GM20431 (cell line): ENCODE data around the gene NRAS.

ENCODE experiments used
- in situ Hi-C: fragments of 300-500 bp; cut with MseI, MboI; formaldehyde crosslinking; loops from one replicate; pipeline ENCODE4 v1.15.0; 2020; ENCODE audit warnings: low sequenced_read_pairs; ENCODE audit not compliant: unreplicated experiment

Gene NRAS

DNA sequence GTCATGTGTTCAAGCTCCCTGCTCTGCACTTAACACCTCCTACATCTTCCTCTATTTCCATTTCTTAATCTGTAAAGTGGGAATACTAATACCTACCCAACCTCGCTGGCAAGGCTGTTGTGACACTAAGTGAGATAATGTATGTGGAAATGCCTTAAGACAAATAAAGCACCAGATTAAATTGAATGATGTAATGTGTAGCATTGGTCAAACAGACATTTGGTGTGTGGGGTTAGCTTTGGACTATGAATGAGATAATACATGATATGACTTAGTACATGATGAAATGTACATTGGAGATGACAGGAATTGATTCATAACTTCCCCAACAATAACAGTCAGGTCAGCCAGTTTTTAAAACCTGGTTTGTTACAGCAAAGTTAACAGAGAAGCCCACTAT, 26.4 kb downstream of the NRAS start:
- in situ Hi-C loops = no loop called here

DNA sequence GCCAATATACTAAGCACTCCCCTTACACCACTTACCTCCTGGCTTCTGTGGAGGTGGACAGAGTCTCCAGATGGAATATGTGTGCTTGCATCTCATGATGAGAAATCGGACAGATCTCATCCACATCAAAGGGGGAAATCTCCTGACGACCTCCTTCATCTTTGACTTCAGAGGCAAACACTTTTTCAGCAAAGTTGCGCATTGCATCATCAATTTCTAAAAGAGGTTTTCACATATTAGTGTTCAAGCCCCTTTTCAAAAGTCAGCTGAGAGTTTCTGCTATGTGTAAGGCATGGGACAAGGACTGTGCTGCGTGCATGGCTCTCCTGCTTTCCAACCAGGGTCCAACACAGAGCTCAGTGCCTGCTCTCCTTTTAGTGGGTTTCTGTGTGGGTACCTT, 28.0 kb downstream of the NRAS start:
- in situ Hi-C loops = no loop called here

DNA sequence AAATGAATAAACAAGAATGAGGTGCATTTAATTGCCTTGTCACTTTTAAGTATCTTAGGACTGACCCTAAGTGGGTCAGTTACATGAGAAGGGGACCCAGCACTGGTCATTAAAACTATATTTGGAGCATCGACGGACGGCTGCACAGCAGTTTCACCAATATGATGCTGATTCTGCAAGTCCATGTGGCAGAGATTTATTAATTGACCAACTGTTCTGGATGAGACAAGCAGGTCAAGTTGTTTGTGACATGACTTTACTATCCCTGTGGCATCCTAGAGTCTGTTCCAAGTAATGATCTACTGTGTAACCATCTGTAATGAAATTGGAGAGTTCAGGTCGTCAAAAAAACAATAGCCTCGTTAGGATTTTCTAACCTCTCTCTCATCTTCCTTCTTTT, 30.7 kb downstream of the NRAS start:
- in situ Hi-C loops = no loop called here

DNA sequence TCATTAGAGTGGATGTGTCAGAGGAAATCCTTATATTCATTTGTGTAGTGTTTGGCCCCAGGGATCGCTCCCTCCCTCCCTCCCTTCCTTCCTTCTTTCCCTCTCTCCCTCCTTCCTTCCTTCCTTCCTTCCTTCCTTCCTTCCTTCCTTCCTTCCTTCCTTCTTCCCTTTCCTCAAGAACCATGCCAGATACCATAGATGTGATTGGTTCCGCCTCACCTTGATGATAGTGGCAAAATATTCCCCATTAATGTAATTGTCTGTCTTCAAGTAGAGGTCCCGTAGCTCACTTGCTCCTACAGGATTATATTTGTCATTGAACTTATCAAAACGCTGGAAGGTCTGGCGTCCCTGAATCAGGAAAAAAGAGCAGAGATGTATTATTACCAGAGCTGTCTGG, 38.9 kb downstream of the NRAS start:
- in situ Hi-C loops = no loop called here

DNA sequence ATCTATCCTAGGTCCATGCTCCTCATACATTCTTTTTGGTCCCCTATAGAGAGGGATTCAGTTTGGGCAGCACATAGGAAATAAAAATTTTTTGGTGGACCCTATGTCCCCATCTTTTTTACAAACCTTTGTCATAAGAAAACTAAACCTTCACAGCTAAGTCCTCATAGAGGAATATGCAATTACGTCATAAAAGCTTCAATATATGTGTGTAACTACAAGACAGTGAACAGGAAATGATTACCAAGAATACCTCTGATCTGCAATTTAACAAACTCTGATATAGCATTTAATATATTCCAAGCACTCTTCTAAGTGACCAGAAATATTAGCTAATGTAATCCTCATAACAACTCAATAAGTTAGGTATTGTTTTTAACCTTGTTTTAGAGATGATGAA, 40.5 kb downstream of the NRAS start:
- in situ Hi-C loops = no loop called here

DNA sequence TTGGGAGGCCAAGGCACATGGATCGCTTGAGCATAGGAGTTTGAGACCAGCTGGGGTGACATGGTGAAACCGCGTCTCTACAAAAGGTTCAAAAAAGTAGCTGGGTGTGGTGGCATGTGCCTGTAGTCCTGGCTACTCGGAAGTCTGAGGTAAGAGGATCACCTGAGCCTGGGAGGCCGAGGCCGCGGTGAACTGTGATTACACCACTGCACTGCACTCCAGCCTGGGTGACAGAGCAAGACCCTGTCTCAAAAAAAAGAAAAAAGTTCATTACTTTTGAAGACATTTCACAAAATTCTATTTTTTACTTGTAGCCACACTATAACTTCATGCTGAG, 44.7 kb downstream of the NRAS start:
- in situ Hi-C loops = no loop called here

DNA sequence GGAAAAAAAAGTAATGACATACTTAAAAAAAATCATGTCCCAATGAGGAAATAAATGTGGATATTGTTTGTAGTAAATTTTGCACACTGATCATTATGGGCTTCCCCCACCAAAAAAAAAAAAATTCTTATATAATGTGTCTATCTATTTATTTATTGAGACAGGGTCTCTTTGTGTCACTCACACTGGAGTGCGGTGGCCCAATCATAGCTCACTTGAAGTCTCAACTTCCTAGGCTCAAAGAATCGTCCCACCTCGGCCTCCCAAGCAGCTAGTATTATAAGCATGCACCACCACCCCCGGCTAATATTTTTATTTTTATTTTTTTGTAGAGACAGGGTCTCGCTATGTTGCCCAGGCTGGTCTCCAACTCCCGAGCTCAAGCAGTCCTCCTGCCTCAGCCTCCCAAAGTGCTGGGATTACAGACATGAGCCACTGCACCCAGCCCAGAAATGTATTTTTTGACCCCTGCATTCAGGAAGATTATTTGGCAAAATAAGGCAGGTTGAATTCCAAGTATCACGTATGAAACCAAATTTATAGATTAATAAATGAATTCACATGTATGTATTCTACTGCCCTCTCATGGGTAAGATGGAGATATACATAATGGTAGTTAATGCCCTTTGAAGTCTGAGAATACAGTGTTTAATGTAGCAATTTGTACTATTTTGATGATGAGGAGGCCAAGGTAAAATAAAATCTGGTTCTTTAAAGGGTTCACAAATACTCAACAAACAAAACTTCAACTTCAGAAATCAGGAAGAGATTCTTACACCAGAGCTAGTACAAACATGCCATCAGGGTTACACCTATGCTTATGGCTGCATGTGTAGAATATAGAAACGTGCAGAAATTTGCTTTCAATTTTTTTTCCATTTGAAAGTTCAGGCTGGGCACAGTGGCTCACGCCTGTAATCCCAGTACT, 45.3 kb downstream of the NRAS start:
- in situ Hi-C loops = no loop called here

DNA sequence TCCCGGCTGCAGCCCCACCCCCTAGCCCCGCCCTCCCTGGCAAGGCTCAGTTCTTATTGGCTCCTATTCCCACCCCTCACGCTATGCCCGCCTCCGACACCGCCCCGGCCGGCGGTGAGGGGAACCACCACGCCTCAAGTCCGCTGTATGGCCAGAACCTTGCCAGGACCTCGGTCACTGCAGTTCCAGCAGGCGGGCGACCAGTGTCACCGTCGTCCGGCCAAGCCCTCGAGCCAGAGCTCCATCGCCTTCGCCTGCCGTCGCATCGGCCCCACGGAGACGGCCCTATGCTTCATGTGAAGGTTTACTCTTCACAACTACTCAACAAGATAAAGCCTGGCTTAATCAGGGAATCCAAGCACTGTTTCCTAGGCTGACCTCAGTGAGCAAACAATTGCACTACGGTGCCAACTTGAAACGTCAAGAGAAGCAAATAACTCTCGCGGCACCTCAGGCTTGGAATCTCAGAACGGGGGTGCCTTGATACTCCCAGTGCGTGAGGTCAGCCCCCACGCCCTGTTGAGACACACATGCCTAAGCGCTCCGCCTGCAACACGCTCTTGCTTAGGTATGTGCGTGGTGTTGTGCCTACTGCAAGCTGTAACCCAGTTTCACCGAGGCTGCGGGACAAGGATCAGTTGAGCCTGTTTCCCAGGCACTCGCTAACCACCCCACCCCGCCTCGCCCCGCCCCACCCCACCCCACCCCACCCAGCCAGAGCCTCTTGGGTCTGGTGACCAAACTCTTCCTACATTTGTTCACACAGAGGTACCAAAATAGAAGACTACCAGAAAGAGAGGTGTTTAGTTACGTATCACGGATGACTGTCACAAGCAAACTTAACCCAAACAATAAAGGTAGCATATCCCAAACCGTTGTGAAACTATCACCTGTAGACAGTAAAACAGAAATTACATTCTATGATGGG, 46.2 kb downstream of the NRAS start:
- in situ Hi-C loops = no loop called here

DNA sequence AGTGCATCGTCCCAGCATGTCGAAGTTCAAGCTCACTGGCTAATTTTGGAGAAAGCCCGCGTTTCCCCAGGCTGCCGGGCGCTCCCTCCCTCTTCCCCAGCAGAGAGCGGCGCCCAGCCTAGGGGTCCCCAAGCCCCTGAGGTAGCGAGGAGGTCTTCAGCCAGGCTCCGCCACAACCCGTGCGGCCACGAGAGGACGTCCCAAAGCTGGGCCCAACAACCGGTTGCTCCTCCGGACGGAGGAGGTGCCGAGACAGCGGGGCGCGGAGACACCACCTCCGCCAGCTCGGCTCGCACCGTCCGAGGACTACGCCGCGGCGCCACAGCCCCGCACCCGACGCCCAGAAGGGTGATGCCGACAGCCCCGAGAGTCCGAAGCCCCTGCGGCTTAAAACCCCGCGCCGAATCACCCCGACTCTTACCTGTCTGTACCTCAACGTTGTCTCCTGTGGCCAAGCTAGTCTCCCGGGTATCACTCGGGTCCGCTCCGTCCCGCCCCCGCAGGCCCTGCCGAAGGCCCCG, 46.9 kb downstream of the NRAS start, which contains the start of gene DENND2C:
Gene DENND2C (minus strand): TSS at position 488 of the 521 bp plus-strand sequence. CDS start 44,065 bp downstream, outside the sequence.
- in situ Hi-C loops = no loop called here

DNA sequence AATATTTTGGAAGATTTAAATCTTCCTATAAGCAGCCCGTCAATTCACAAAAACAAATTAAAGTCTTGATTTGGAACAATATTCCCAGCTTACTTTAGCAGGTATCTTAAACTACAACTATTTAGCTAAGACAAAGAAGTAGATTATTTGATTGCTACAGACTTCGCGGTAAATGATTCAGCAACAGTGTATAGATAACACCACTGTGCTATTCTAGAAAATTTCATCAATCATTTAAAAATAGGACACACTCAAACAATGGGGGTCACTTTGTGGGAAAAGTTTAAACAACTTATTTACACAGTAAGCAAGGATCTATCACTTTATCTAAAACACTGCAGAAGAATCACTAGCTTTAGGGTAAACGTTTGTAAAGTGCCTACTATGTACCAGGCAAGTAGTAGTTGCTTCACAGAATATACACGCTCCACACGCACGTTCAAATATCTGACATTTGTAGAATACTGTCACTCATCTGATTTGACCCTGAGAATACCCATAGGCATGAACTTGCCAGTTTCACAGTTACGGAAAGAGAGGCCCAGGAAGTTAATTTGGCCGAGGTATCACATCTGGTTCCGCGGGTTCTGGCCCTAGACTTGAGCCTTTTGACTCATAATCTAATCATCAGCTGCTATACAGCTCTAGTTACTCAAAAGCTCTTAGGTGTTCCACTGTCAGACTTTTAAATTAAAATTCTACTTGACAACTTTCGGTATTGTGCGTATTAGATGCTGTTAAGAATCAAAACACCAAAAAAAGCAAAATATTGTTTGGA, 47.6 kb downstream of the NRAS start:
- in situ Hi-C loops = no loop called here

DNA sequence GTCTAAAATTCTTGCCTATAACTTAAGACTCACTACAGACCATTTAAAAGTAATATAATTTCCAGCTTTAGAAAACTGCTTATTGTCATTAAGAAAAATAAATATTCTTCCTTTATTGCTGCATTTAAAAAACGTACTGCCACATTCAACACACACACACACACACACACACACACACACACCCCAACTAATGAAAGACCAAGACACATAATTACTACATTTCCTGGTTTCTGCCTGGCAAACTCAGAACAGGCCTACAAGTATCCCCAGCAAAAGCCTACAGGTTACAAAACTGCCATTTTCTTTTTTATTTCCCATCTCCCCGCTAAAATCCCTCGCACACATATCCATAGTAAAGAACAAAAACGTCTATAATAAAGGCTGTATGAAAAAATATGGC, 48.2 kb downstream of the NRAS start:
- in situ Hi-C loops = no loop called here

DNA sequence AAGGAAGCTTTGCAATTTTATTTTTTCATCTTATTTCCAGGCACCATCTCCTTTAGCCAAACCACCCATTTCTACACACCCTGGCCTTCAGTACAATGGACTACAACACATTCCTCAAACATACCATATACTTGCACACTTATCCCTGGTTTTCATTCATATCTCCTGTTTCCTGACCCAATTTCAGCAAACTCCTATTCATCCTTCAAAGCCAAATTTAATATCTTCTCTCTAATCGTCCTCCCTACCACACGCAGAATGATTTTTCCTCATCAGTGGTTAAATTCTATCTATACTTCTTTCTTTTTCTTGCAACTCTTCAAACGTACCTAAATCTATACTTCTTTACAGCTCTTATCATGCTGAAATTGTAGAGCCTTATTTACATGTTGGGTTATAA, 49.6 kb downstream of the NRAS start:
- in situ Hi-C loops = no loop called here

DNA sequence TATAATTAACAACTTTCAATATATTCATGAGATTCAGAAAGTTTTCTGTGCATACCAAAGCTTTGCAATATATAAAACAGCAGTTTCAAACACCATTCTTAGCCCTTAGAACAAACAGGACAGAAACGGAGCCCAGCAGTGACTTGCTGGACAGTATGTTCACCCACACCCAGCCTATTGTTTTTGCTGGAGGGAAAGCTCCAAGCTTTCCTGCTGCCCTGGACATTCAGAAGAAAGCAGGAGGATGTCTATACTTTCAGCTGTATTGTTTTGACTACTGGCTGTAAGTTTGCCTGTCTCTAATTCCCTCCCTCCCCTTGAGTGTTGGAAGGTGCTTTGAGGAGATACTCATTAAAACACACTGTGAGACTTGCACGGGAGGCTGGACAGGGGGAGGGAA, 56.3 kb downstream of the NRAS start:
- in situ Hi-C loops = no loop called here
